ENCODE data around the gene AMH. TPM values are rescaled to one million over a fixed set of nuclear protein-coding genes. Genes with fewer than 3 reads are reported as not detected.

The AMH gene
- total and polyA plus RNA-seq, 8 donors: 0.45 to 2.0 (median 0.86) TPM; not detected in 2

GRCh38 chr19:2288818-2289713 is 39.9 kb downstream of the AMH start:
- DNase-seq: no peak
- Histone ChIP-seq H3K4me1 (peaks cover 27 to 40% (median 30%) of the 10 kb centered on the region in 4 donors), H3K9me3 (no peaks in the 10 kb centered on the region), H3K36me3 (no peaks in the 10 kb centered on the region), H3K27ac (peak overlapping the region; percentile 16 to 84 (median 66)), H3K27me3 (peaks cover 17 to 80% (median 49%) of the 10 kb centered on the region in 3 donors), H3K4me3 (peak overlapping the region; percentile 41 to 56 (median 44))
- 51 to 66% (median 58%) methylated on average over 19 to 28 of the region's 28 CpGs for WGBS, 5 donors
- TF ChIP-seq POLR2A (IDR thresholded peaks at IDR 0.05) (no peak), EP300 (IDR thresholded peaks at IDR 0.05) (no peak), POLR2AphosphoS5 (IDR thresholded peaks at IDR 0.05) (no peak)
- TF ChIP-seq, protein P1, sequence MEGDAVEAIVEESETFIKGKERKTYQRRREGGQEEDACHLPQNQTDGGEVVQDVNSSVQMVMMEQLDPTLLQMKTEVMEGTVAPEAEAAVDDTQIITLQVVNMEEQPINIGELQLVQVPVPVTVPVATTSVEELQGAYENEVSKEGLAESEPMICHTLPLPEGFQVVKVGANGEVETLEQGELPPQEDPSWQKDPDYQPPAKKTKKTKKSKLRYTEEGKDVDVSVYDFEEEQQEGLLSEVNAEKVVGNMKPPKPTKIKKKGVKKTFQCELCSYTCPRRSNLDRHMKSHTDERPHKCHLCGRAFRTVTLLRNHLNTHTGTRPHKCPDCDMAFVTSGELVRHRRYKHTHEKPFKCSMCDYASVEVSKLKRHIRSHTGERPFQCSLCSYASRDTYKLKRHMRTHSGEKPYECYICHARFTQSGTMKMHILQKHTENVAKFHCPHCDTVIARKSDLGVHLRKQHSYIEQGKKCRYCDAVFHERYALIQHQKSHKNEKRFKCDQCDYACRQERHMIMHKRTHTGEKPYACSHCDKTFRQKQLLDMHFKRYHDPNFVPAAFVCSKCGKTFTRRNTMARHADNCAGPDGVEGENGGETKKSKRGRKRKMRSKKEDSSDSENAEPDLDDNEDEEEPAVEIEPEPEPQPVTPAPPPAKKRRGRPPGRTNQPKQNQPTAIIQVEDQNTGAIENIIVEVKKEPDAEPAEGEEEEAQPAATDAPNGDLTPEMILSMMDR (IDR thresholded peaks at IDR 0.05): no peak
- intact Hi-C loops (cut with DNase I; ENCODE audit: low total_unique reads): loop anchor here (10.0 kb wide), 1 partner anchor 156 kb away; no protein-coding TSS in a partner anchor

DNA sequence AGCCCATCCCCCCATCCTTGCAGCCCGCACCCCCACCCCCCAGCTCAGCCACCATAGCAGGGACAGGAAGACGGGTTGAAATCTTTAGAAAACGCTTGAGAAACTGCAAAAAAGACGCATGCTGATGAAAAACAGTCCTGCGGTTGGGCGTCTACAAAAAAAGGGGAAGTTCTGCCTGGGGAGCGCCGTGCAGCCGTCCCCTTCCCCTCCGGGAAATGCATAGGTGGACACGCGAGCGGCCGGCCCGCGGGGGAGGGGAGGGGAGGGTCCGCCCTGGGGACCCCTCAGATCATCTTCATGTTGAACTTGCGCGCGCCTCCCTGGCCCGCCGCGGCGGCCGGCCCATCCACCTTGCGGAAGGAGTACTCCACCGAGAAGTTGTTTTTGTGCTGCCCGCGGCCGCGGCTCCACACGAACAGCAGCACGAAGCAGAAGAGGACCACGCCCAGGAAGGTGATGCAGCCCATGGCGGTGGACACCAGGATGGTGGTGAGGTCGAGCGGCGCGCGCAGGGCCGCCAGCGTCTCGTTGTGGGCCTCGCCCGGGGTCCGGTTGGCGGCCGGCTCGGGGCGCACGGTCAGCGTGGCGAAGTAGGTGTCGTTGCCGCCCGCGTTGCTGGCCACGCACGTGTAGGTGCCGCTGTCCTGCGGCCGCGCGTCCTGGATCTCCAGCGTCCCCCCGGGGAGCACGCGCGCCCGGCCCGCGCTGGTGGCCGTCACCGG is 40.8 kb downstream of the AMH start:
- peak; percentile 41 to 66 for DNase-seq
- H3K27ac ChIP-seq: peak overlapping the region in 4 of 5 donors; percentile 51 to 84 (median 70)
- intact Hi-C loops (cut with DNase I; ENCODE audit: low total_unique reads): loop anchor here (10.0 kb wide), 1 partner anchor 155 kb away; no protein-coding TSS in a partner anchor
- peaks cover 28 to 48% (median 36%) of the 10 kb centered on the region in 4 donors for H3K4me1 ChIP-seq
- H3K27me3 ChIP-seq: peaks cover 17 to 88% (median 49%) of the 10 kb centered on the region in 3 donors
- whole genome bisulfite sequencing, 5 donors: 1 to 10% (median 2%) methylated on average over 25 to 71 of the region's 74 CpGs
- no peaks in the 10 kb centered on the region for H3K9me3 ChIP-seq
- peak overlapping the region; percentile 41 to 56 (median 44) for H3K4me3 ChIP-seq
- TF ChIP-seq, protein P1 (IDR thresholded peaks at IDR 0.05): no peak
- TF ChIP-seq POLR2AphosphoS5 (IDR thresholded peaks at IDR 0.05) (no peak), EP300 (IDR thresholded peaks at IDR 0.05) (no peak), POLR2A (IDR thresholded peaks at IDR 0.05) (no peak)
- H3K36me3 ChIP-seq: no peaks in the 10 kb centered on the region

GRCh38 chr19:2290441-2291184 is 41.5 kb downstream of the AMH start:
- no peak for DNase-seq
- H3K36me3 ChIP-seq: no peaks in the 10 kb centered on the region
- H3K27ac ChIP-seq: peak overlapping the region in 4 of 5 donors; percentile 51 to 84 (median 70)
- H3K27me3 ChIP-seq: peaks cover 17 to 94% (median 50%) of the 10 kb centered on the region in 3 donors
- H3K9me3 ChIP-seq: no peaks in the 10 kb centered on the region
- WGBS, 5 donors: 0 to 13% (median 4%) methylated on average over 13 to 82 of the region's 82 CpGs
- H3K4me3 ChIP-seq: peak overlapping the region; percentile 41 to 56 (median 44)
- H3K4me1 ChIP-seq: peaks cover 28 to 54% (median 42%) of the 10 kb centered on the region in 4 donors
- TF ChIP-seq POLR2AphosphoS5 (IDR thresholded peaks at IDR 0.05) (no peak), POLR2A (IDR thresholded peaks at IDR 0.05) (no peak), EP300 (IDR thresholded peaks at IDR 0.05) (no peak)
- TF ChIP-seq, protein P1 (IDR thresholded peaks at IDR 0.05): no peak
- intact Hi-C loops (cut with DNase I; ENCODE audit: low total_unique reads): no loop called here

Data from stomach (tissue), 9 donors.